SH-SY5Y (cell line): ENCODE data around the gene HCRTR1.

ENCODE experiments used
- GATA2 ChIP-seq: IDR thresholded peaks from 2 replicates; pipeline ENCODE4 v1.6.1; 2011; ENCODE audit warnings: mild to moderate bottlenecking, low read depth, low read length
- GATA3 ChIP-seq: IDR thresholded peaks from 2 replicates; pipeline ENCODE4 v1.6.1; 2011; ENCODE audit warnings: low read depth, mild to moderate bottlenecking, low read length, moderate library complexity

DNA sequence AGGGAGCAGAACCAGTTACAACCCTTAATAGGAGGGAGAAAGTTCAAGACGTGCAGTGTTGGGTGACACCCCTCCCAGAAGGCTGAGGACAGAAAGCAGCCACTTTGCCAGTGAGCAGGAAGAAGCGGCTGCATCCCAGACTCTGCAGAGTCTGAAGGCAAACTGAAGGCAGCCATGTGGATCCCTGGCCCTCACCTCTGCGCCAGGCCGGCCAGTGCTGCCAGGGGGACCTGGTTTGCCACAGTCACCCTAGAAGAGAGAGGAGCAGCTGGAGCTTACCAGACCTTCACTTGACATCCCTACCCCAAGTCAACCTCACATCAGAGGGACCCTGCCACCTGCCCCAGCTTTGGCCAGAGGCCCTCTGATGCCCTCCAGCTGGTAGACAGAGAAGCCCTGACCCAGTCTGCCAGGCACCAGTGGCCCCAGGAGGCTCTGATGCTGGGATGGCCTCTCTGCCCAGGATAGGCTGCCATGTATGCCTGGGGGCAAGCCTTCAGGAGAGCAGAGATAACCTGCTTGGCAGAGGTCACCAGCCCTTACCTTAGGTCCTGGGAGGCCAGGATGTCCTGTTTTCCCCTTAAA lies 43.5 kb downstream of the HCRTR1 start:
- no peak for TF ChIP-seq GATA3
- no peak for TF ChIP-seq GATA2
